Activated T-cell treated with anti-CD3 and anti-CD28 coated beads, Interleukin-2, amount 50 U/mL, for 4 hours (primary cell): ENCODE results near the gene COMT. TPM values are rescaled to one million over a fixed set of nuclear protein-coding genes. Genes with fewer than 3 reads are reported as not detected.

Experiments used
- ATAC-seq, 2 donors: fragments of 200-7000 bp; cut with Tn5 transposase; one replicate each; pipeline ENCODE4 v1.10.0; 2021
- DNase-seq: peaks from one replicate; pipeline ENCODE4 v3.0.0-alpha.2; 2020
- H3K27me3 Mint-ChIP-seq: one replicate; pipeline ENCODE4 v1.8.0; 2021; ENCODE audit warnings: low read depth, mixed read lengths
- H3K36me3 Mint-ChIP-seq: one replicate; pipeline ENCODE4 v1.8.0; 2022; ENCODE audit warnings: mixed read lengths; ENCODE audit not compliant: insufficient read depth
- H3K4me1 Mint-ChIP-seq: one replicate; pipeline ENCODE4 v1.8.0; 2021; ENCODE audit warnings: low read depth, mixed read lengths
- H3K4me3 Mint-ChIP-seq: one replicate; pipeline ENCODE4 v1.8.0; 2021; ENCODE audit warnings: mild to moderate bottlenecking, moderate library complexity, mixed read lengths
- H3K9me3 Mint-ChIP-seq: one replicate; pipeline ENCODE4 v1.8.0; 2021; ENCODE audit warnings: mixed read lengths
- total RNA-seq, 3 donors: library from RNA; stranded (reverse); gene quantifications; one replicate each; pipeline ENCODE4 v1.2.1, GENCODE V29; 2021

Gene COMT
- total RNA-seq, 3 donors from 2014 or later: 95.0 to 118 (median 95.5) TPM

- no peak for ATAC-seq
- H3K4me1 Mint-ChIP-seq: no peaks in the 10 kb centered on the region
- peaks cover 4% of the 10 kb centered on the region for H3K36me3 Mint-ChIP-seq
- H3K27me3 Mint-ChIP-seq: peaks cover 2% of the 10 kb centered on the region
- no peak for DNase-seq
- peaks cover 17% of the 10 kb centered on the region for H3K9me3 Mint-ChIP-seq
- H3K4me3 Mint-ChIP-seq: no peak overlapping the region
Measured at GRCh38 chr22:20000246-20001081, 58.9 kb downstream of the COMT start.

GRCh38 chr22:20001082-20001638 lies 59.6 kb downstream of the COMT start:
- ATAC-seq (no peak), DNase-seq (no peak)
- peaks cover 4% of the 10 kb centered on the region for H3K36me3 Mint-ChIP-seq
- H3K4me1 Mint-ChIP-seq: no peaks in the 10 kb centered on the region
- H3K4me3 Mint-ChIP-seq: no peak overlapping the region
- H3K27me3 Mint-ChIP-seq: peaks cover 2% of the 10 kb centered on the region
- peaks cover 17% of the 10 kb centered on the region for H3K9me3 Mint-ChIP-seq

- Mint-ChIP-seq H3K36me3 (peaks cover 4% of the 10 kb centered on the region), H3K4me3 (no peak overlapping the region), H3K27me3 (peaks cover 2% of the 10 kb centered on the region), H3K9me3 (peaks cover 17% of the 10 kb centered on the region), H3K4me1 (no peaks in the 10 kb centered on the region)
- no peak for DNase-seq
- no peak for ATAC-seq
Measured at GRCh38 chr22:20002128-20002527, 60.6 kb downstream of the COMT start.

- no peaks in the 10 kb centered on the region for H3K4me1 Mint-ChIP-seq
- H3K27me3 Mint-ChIP-seq: peaks cover 2% of the 10 kb centered on the region
- DNase-seq: no peak
- ATAC-seq: no peak
- H3K4me3 Mint-ChIP-seq: no peak overlapping the region
- peaks cover 17% of the 10 kb centered on the region for H3K9me3 Mint-ChIP-seq
- H3K36me3 Mint-ChIP-seq: peaks cover 4% of the 10 kb centered on the region
Measured at GRCh38 chr22:20002636-20003035, 61.1 kb downstream of the COMT start.

GRCh38 chr22:20003304-20003703 lies 61.7 kb downstream of the COMT start:
- ATAC-seq (no peak), DNase-seq (no peak)
- Mint-ChIP-seq H3K4me3 (no peak overlapping the region), H3K27me3 (peaks cover 2% of the 10 kb centered on the region), H3K36me3 (peaks cover 4% of the 10 kb centered on the region), H3K4me1 (no peaks in the 10 kb centered on the region), H3K9me3 (peaks cover 17% of the 10 kb centered on the region)

GRCh38 chr22:20004464-20004863 lies 62.9 kb downstream of the COMT start:
- H3K9me3 Mint-ChIP-seq: peaks cover 17% of the 10 kb centered on the region
- no peak overlapping the region for H3K4me3 Mint-ChIP-seq
- H3K36me3 Mint-ChIP-seq: peaks cover 4% of the 10 kb centered on the region
- ATAC-seq (no peak), DNase-seq (no peak)
- H3K4me1 Mint-ChIP-seq: no peaks in the 10 kb centered on the region
- H3K27me3 Mint-ChIP-seq: peaks cover 2% of the 10 kb centered on the region

- no peak for ATAC-seq
- no peaks in the 10 kb centered on the region for H3K27me3 Mint-ChIP-seq
- peaks cover 3% of the 10 kb centered on the region for H3K36me3 Mint-ChIP-seq
- H3K4me3 Mint-ChIP-seq: no peak overlapping the region
- DNase-seq: no peak
- H3K9me3 Mint-ChIP-seq: peaks cover 10% of the 10 kb centered on the region
- no peaks in the 10 kb centered on the region for H3K4me1 Mint-ChIP-seq
Measured at GRCh38 chr22:20008221-20008995, 66.8 kb downstream of the COMT start.

- Mint-ChIP-seq H3K4me1 (no peaks in the 10 kb centered on the region), H3K4me3 (no peak overlapping the region), H3K9me3 (peaks cover 5% of the 10 kb centered on the region), H3K36me3 (peaks cover 2% of the 10 kb centered on the region), H3K27me3 (no peaks in the 10 kb centered on the region)
- ATAC-seq (no peak), DNase-seq (no peak)
Measured at GRCh38 chr22:20009018-20009491, 67.5 kb downstream of the COMT start.

GRCh38 chr22:20009582-20010306 lies 68.2 kb downstream of the COMT start:
- Mint-ChIP-seq H3K9me3 (no peaks in the 10 kb centered on the region), H3K4me3 (no peak overlapping the region), H3K4me1 (no peaks in the 10 kb centered on the region), H3K36me3 (no peaks in the 10 kb centered on the region), H3K27me3 (no peaks in the 10 kb centered on the region)
- ATAC-seq: no peak
- no peak for DNase-seq

- Mint-ChIP-seq H3K4me1 (peaks cover under 1% of the 10 kb centered on the region), H3K27me3 (no peaks in the 10 kb centered on the region), H3K9me3 (no peaks in the 10 kb centered on the region), H3K36me3 (no peaks in the 10 kb centered on the region), H3K4me3 (no peak overlapping the region)
- ATAC-seq (no peak), DNase-seq (no peak)
Measured at GRCh38 chr22:20010307-20011122, 68.9 kb downstream of the COMT start.

- Mint-ChIP-seq H3K4me1 (peaks cover 2% of the 10 kb centered on the region), H3K36me3 (no peaks in the 10 kb centered on the region), H3K9me3 (no peaks in the 10 kb centered on the region), H3K4me3 (no peak overlapping the region), H3K27me3 (no peaks in the 10 kb centered on the region)
- ATAC-seq: no peak
- DNase-seq: no peak
Measured at GRCh38 chr22:20011123-20011992, 69.8 kb downstream of the COMT start.

GRCh38 chr22:20011993-20012740 lies 70.6 kb downstream of the COMT start:
- H3K4me1 Mint-ChIP-seq: peaks cover 5% of the 10 kb centered on the region
- H3K27me3 Mint-ChIP-seq: no peaks in the 10 kb centered on the region
- no peak overlapping the region for H3K4me3 Mint-ChIP-seq
- H3K36me3 Mint-ChIP-seq: no peaks in the 10 kb centered on the region
- DNase-seq (no peak), ATAC-seq (no peak)
- H3K9me3 Mint-ChIP-seq: no peaks in the 10 kb centered on the region
